HUES6 (cell line): ENCODE data around the gene ZNF850.

Experiments used
- H3K27ac ChIP-seq: 2 replicates; pipeline ENCODE4 v1.7.0; 2013; ENCODE audit warnings: low read depth, mild to moderate bottlenecking, low read length, inconsistent platforms
- H3K27me3 ChIP-seq: 2 replicates; pipeline ENCODE4 v1.6.1; 2013; ENCODE audit warnings: low read length; ENCODE audit not compliant: control insufficient read depth, insufficient read depth
- H3K36me3 ChIP-seq: 2 replicates; pipeline ENCODE4 v1.6.1; 2013; ENCODE audit warnings: low read length; ENCODE audit not compliant: control insufficient read depth, insufficient read depth
- H3K4me1 ChIP-seq: 2 replicates; pipeline ENCODE4 v1.6.1; 2013; ENCODE audit warnings: low read length; ENCODE audit not compliant: control insufficient read depth, insufficient read depth
- H3K4me3 ChIP-seq: 2 replicates; pipeline ENCODE4 v1.5.1; 2013; ENCODE audit warnings: low read depth, low read length
- H3K9ac ChIP-seq: one replicate; pipeline ENCODE4 v1.6.1; 2013; ENCODE audit warnings: mild to moderate bottlenecking, low read length
- H3K9me3 ChIP-seq: 2 replicates; pipeline ENCODE4 v1.6.1; 2013; ENCODE audit warnings: low read depth, low read length; ENCODE audit not compliant: control insufficient read depth, insufficient read depth

ZNF850 gene

DNA sequence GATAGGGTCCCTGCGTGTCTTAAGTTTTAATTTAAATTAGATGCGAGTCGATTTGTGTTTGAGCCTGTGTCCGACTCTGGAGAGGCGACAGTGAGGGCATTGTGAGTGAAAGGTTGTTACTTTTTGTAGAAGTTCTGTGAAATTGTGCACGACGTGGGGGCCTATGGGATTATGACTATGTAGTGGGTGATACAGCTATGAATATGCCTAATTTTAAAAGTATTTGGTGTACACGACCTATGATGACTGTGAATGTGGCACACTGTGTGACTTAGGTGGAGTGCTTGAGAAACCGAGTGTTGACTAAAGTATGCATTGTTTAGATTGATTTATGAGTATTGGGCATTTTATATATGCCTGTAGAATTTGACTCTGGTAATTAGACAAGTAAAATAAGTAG is 84.5 kb downstream of the ZNF850 start:
- Histone ChIP-seq H3K36me3 (peaks cover 43% of the 10 kb centered on the region), H3K4me3 (peak overlapping the region; percentile 93), H3K4me1 (peaks cover 6% of the 10 kb centered on the region; the same call in 1 of the 2 replicates), H3K9ac (peak overlapping the region; percentile 93), H3K27me3 (no peaks in the 10 kb centered on the region), H3K9me3 (peaks cover 35% of the 10 kb centered on the region), H3K27ac (peak overlapping the region; percentile 71)

DNA sequence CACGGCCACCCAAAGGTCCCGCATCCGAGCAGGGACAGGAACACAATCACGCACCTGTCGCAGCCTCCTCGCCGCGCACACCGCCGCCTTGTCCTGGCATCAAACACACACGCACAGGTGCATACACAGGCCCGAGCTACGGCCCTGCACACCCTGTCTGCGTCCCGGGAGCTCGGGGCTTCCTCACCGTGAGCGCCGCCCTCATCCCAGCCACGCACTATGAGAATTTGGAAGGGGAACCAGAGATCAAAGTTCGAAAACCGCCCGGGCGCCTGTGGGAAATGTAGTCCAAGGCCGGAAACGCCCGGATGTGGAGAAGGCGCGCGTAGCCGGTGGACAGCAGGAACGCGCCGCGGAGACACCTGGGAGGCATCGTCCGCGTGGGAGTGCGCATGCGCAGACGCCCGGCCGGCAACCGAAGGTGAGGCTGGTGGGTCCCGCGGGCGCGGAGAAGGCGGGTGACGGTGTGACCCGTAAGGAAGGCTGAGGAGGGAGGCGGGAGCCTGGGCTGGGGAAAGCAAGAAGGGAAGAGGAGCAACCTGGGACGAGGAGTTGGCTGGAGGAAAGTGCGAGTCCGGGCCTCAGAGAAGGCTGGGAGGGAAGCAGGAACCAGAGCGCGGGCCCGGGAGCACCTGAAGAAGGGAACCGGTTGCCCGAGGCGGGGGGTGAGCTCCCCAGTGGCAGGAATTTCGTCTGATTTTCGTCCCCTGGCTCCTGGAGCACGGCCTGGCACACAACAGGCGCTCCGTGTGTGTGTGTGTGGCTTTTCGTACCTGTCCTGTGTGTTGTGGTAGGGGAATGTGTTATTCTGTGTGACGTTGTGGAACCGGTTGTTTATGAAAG is 85.2 kb downstream of the ZNF850 start, which contains the start of gene ZNF567:
Gene ZNF567 (plus strand): TSS at position 399 of the 843 bp plus-strand sequence. CDS start 7,256 bp downstream, outside the sequence.
- peak within 1 kb of the TSS; percentile 93 for H3K4me3 ChIP-seq
- peaks cover 29% of the 10 kb centered on the region for H3K9me3 ChIP-seq
- H3K27me3 ChIP-seq: no peaks in the 10 kb centered on the region
- peak within 1 kb of the TSS; percentile 93 for H3K9ac ChIP-seq
- peak within 1 kb of the TSS; percentile 71 for H3K27ac ChIP-seq
- H3K4me1 ChIP-seq: peaks cover 6% of the 10 kb centered on the region; the same call in 1 of the 2 replicates
- H3K36me3 ChIP-seq: peaks cover 37% of the 10 kb centered on the region

DNA sequence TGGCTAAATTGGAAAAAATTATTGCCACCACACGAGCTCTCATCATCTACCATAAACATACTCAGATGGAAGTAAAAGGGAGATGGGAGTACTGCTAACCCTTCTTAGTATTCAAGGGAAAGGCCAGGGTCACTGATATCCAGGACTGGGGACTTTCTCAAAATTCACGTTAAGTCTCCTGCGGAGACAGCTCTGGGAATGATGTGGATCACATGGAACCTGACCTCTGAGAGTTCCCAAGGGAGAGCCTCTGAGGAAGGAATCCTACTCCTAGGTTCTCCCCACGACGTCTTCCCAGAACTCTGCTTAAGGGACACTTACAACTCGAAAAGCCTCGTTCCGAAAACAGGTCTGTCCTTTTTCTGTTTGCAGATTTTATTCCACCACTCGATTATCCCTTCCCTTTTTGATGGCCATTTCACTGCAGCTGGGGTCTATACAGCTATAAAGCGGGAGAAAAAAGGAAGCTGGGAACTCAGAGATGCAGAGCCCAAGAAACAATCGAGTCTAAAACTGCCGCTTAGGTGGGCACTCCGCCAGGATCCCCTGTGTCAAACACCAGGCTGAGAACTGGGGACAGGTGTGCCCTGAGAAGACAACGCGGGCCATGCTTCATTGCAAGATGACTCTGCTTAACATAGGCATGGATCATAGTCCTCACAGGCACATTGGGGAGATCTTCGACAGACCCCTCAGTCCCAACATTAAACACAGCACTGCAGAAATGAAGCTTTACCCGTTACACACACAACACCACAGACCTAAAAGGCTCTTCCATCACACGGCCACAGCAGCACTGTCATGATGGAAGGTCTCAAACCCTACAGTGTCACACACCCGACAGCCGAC is 86.0 kb downstream of the ZNF850 start:
- H3K36me3 ChIP-seq: peaks cover 31% of the 10 kb centered on the region
- H3K27ac ChIP-seq: no peak overlapping the region
- peaks cover 22% of the 10 kb centered on the region for H3K9me3 ChIP-seq
- H3K9ac ChIP-seq: peak overlapping the region; percentile 93
- peak overlapping the region; percentile 93 for H3K4me3 ChIP-seq
- peaks cover 6% of the 10 kb centered on the region; the same call in 1 of the 2 replicates for H3K4me1 ChIP-seq
- H3K27me3 ChIP-seq: no peaks in the 10 kb centered on the region

DNA sequence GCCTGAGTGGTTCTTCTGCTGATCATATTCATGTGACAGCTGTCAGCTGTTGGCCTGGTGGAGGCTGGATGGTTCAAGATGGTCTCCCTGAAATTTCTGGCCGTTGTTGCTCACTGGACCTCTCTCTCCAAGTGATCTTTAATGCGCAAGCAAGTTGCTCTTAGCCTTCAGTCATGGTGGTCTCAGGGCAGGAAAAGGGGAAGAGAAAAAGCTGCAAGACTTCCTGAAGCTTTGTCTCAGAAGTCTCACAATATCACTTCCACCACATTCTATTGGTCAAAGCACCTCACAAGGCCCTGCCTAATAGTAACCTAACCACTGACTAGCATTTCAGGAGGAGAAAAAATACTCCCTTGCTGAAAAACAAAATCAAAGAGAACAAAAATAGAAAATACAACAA is 86.8 kb downstream of the ZNF850 start:
- H3K9me3 ChIP-seq: peaks cover 15% of the 10 kb centered on the region
- H3K27ac ChIP-seq: no peak overlapping the region
- peak overlapping the region; percentile 93; the same call in 1 of the 2 replicates for H3K4me3 ChIP-seq
- no peaks in the 10 kb centered on the region for H3K27me3 ChIP-seq
- H3K36me3 ChIP-seq: peaks cover 24% of the 10 kb centered on the region
- H3K4me1 ChIP-seq: peaks cover 6% of the 10 kb centered on the region; the same call in 1 of the 2 replicates
- no peak overlapping the region for H3K9ac ChIP-seq

DNA sequence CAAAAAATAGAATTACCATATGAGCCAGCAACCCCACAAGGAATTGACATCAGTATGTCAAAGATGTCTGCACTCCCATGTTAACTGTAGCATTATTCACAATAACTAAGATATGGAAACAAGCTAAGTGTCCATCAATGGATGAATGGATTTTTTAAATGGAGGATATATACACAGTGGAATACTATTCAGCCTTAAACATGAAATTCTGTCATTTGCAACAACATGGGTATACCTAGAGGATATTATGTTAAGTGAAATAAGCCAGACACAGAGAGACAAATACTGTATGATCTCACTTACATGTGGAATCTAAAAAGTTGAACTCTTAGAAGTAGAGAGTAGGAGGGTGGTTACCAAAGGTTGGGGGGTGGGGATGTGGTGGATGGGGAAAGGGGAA is 93.2 kb downstream of the ZNF850 start:
- H3K9me3 ChIP-seq: peaks cover 7% of the 10 kb centered on the region; the same call in 1 of the 2 replicates
- H3K27ac ChIP-seq: no peak overlapping the region
- no peak overlapping the region for H3K4me3 ChIP-seq
- no peaks in the 10 kb centered on the region for H3K27me3 ChIP-seq
- peaks cover 28% of the 10 kb centered on the region for H3K36me3 ChIP-seq
- H3K4me1 ChIP-seq: no peaks in the 10 kb centered on the region
- H3K9ac ChIP-seq: no peak overlapping the region

DNA sequence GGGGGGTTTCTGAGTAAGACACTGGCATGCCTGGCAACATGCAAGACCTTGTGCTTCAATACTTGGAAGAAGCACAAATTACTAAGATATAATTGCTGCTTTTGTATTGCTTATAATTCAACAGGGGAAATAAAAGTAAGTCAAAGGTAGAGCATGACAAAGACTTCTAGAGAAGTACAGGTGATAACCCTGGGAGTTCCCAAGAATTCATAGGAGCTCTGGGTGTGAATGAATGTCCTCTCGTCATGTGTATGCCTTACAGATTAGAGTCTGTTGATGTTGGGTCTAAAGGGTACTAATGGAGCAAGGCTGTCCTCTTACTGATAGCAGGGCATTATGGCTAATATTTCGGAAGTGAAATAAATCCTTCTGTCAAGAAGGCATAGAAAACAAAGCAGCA is 98.4 kb downstream of the ZNF850 start:
- no peak overlapping the region for H3K9ac ChIP-seq
- H3K27me3 ChIP-seq: no peaks in the 10 kb centered on the region
- peaks cover 20% of the 10 kb centered on the region; the same call in 1 of the 2 replicates for H3K9me3 ChIP-seq
- H3K4me1 ChIP-seq: no peaks in the 10 kb centered on the region
- peaks cover 18% of the 10 kb centered on the region for H3K36me3 ChIP-seq
- H3K27ac ChIP-seq: no peak overlapping the region
- no peak overlapping the region for H3K4me3 ChIP-seq

DNA sequence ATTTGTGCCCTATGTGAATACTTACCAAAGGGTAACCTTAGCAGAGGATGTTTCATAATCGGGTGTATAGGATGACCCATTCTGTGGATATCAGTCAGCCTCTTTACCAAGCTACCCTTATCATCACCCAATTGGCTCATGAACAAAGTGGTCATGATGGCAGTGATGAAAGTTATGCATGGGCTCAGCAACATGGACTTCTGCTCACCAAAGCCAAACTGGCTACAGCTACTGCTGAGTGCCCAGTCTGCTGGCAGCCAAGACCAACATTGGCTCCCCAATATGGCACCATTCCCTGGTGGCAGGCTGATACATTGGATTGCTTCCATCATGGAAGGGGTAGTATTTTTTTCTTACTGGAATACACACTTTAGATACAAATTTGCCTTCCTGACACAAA is 100.2 kb downstream of the ZNF850 start:
- no peak overlapping the region for H3K9ac ChIP-seq
- H3K27ac ChIP-seq: no peak overlapping the region
- H3K9me3 ChIP-seq: peaks cover 23% of the 10 kb centered on the region; the same call in 1 of the 2 replicates
- H3K27me3 ChIP-seq: no peaks in the 10 kb centered on the region
- H3K4me3 ChIP-seq: no peak overlapping the region
- H3K4me1 ChIP-seq: no peaks in the 10 kb centered on the region
- H3K36me3 ChIP-seq: peaks cover 8% of the 10 kb centered on the region; the same call in 1 of the 2 replicates

DNA sequence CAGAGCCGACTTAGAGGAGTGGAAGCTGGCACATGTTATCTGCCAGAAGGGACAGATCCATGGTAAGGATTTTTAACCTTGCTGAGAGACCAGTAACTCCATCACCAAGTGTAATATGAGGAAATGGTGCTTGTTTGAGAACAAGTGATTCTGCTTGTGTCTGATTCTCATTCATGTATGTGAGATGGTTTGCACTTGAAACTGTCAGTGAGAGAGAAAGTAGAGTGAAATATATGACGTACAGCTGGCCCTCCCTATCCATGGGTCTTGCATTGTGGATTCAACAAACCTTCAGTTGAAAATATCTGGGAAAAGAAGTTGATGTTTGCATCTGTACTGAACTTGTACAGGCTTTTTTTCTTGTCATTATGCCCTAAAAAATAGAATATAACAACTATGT is 104.0 kb downstream of the ZNF850 start:
- Histone ChIP-seq H3K9ac (no peak overlapping the region), H3K4me1 (no peaks in the 10 kb centered on the region), H3K27me3 (no peaks in the 10 kb centered on the region), H3K36me3 (peaks cover 13% of the 10 kb centered on the region; the same call in 1 of the 2 replicates), H3K4me3 (peak overlapping the region; percentile 22; the same call in 1 of the 2 replicates), H3K9me3 (peaks cover 20% of the 10 kb centered on the region; the same call in 1 of the 2 replicates), H3K27ac (no peak overlapping the region)

DNA sequence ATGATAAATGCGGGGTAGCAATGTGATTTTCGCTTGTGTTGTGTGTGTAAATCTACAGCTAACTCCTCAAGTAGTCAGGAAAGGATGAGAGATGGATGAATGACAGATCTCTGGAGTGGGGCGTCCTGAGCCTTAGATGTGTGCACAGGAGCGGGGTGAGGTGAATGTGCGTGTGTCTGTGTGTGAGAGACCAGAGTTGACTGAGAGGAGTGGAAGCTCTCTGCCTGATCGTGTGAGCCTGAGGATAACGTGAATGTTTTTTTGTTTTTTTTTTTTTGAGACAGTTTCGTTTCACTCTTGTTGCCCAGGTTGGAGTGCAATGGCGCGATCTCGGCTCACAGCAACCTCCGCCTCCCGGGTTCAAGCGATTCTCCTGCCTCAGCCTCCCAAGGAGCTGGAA is 106.8 kb downstream of the ZNF850 start:
- Histone ChIP-seq H3K4me1 (no peaks in the 10 kb centered on the region), H3K36me3 (peaks cover 10% of the 10 kb centered on the region), H3K27ac (no peak overlapping the region), H3K9me3 (peaks cover 11% of the 10 kb centered on the region; the same call in 1 of the 2 replicates), H3K9ac (no peak overlapping the region), H3K4me3 (peak overlapping the region; percentile 82), H3K27me3 (no peaks in the 10 kb centered on the region)
